Stimulated activated CD8-positive, alpha-beta memory T cell treated with anti-CD3 and anti-CD28 coated beads, Interleukin-4, amount 100 ng/mL, for 24 hours (primary cell): ENCODE results near the gene CTSD.

Experiments
- DNase-seq: peaks from one replicate; pipeline ENCODE4 v3.0.0-alpha.2; 2020; ENCODE audit warnings: low read depth

The CTSD gene

GRCh38 chr11:1755692-1756561 is 7.8 kb downstream of the CTSD start:
- no peak for DNase-seq

GRCh38 chr11:1755344-1755691 is 8.4 kb downstream of the CTSD start:
- DNase-seq = no peak

- DNase-seq = no peak
Measured at GRCh38 chr11:1754376-1755150, 9.2 kb downstream of the CTSD start.

GRCh38 chr11:1753929-1754305 is 9.8 kb downstream of the CTSD start:
- no peak for DNase-seq

- DNase-seq = no peak
Measured at GRCh38 chr11:1753229-1753928, 10.3 kb downstream of the CTSD start.

- DNase-seq = no peak
Measured at GRCh38 chr11:1752907-1753228, 10.9 kb downstream of the CTSD start.

- no peak for DNase-seq
Measured at GRCh38 chr11:1751999-1752906, 11.5 kb downstream of the CTSD start.

- no peak for DNase-seq
Measured at GRCh38 chr11:1751531-1751921, 12.2 kb downstream of the CTSD start.

- no peak for DNase-seq
Measured at GRCh38 chr11:1750840-1751530, 12.7 kb downstream of the CTSD start.

GRCh38 chr11:1750481-1750839 is 13.3 kb downstream of the CTSD start, which contains the start of gene IFITM10:
IFITM10 (minus strand) TSS chr11:1750595; CDS start chr11:1750442, 153 bp downstream.
- no peak for DNase-seq

GRCh38 chr11:1749395-1750351 is 14.1 kb downstream of the CTSD start:
- no peak for DNase-seq

- no peak for DNase-seq
Measured at GRCh38 chr11:1748636-1749394, 14.9 kb downstream of the CTSD start.

GRCh38 chr11:1747753-1748635 is 15.7 kb downstream of the CTSD start:
- DNase-seq = no peak

GRCh38 chr11:1746956-1747752 is 16.6 kb downstream of the CTSD start:
- no peak for DNase-seq

GRCh38 chr11:1746511-1746931 is 17.2 kb downstream of the CTSD start:
- DNase-seq = no peak

GRCh38 chr11:1745701-1746320 is 17.9 kb downstream of the CTSD start:
- no peak for DNase-seq
